Skeletal muscle satellite cell (primary cell): ENCODE results near the gene PRKRIP1. TPM values are rescaled to one million over a fixed set of nuclear protein-coding genes. Genes with fewer than 3 reads are reported as not detected.
"Not testable (repeated sequence)": the region's sequence is repeated elsewhere in the genome, so short reads cannot be mapped to it uniquely, and the experiment has no call there.

Experiments
- H3K27me3 ChIP-seq: 2 replicates; pipeline ENCODE4 v1.7.0; 2013; ENCODE audit warnings: low read length; ENCODE audit not compliant: control insufficient read depth, insufficient read depth
- H3K36me3 ChIP-seq: 2 replicates; pipeline ENCODE4 v1.7.0; 2013; ENCODE audit warnings: mild to moderate bottlenecking, control low read depth, low read length; ENCODE audit not compliant: insufficient read depth
- H3K4me1 ChIP-seq: 2 replicates; pipeline ENCODE4 v1.7.0; 2013; ENCODE audit warnings: low read length; ENCODE audit not compliant: control insufficient read depth, insufficient read depth
- H3K4me2 ChIP-seq: 2 replicates; pipeline ENCODE4 v1.7.0; 2013; ENCODE audit warnings: mild to moderate bottlenecking, low read length
- H3K4me3 ChIP-seq: 2 replicates; pipeline ENCODE4 v1.7.0; 2013; ENCODE audit warnings: low read length
- H3K9ac ChIP-seq: 2 replicates; pipeline ENCODE4 v1.7.0; 2013; ENCODE audit warnings: mild to moderate bottlenecking, low read depth, low read length, moderate library complexity
- H3K9me3 ChIP-seq: replicated peaks from 2 replicates; pipeline ENCODE4 v1.7.0; 2013; ENCODE audit warnings: mild to moderate bottlenecking, control low read depth, low read length
- total RNA-seq: library from RNA; depleted of rRNA; stranded (reverse); fragments of >200 nt; gene quantifications from 2 replicates; pipeline ENCODE4 v1.2.3, GENCODE V29; 2012; rRNA removed

Gene PRKRIP1
- total RNA-seq = 19.0 and 20.3 TPM in 2 replicates

GRCh38 chr7:102395873-102396709 is at the start of gene PRKRIP1:
Gene PRKRIP1, plus strand, starts transcription at chr7:102396363. Its CDS starts 49 bp downstream, at chr7:102396412.
- Histone ChIP-seq H3K9me3 (no peaks in the 10 kb centered on the region), H3K4me3 (peak within 1 kb of the TSS; percentile 95), H3K4me1 (peaks cover 5% of the 10 kb centered on the region), H3K4me2 (peak within 1 kb of the TSS; percentile 99), H3K27me3 (no peaks in the 10 kb centered on the region), H3K36me3 (peaks cover 34% of the 10 kb centered on the region), H3K9ac (peak within 1 kb of the TSS; percentile 93)

- H3K9me3 ChIP-seq, H3K36me3 ChIP-seq, H3K9ac ChIP-seq, H3K27me3 ChIP-seq, H3K4me3 ChIP-seq, H3K4me1 ChIP-seq, H3K4me2 ChIP-seq: not testable (repeated sequence)
Measured at GRCh38 chr7:102346983-102347382, 49.2 kb upstream of the PRKRIP1 start.

GRCh38 chr7:102356344-102356743 is 39.8 kb upstream of the PRKRIP1 start, which contains the start of gene SPDYE6:
Gene SPDYE6, minus strand, starts transcription at chr7:102356444. Its CDS starts 421 bp downstream, at chr7:102356023.
- H3K36me3 ChIP-seq, H3K9ac ChIP-seq, H3K4me1 ChIP-seq, H3K27me3 ChIP-seq, H3K9me3 ChIP-seq, H3K4me3 ChIP-seq, H3K4me2 ChIP-seq: not testable (repeated sequence)

- not testable (repeated sequence) for H3K27me3 ChIP-seq, H3K9me3 ChIP-seq, H3K36me3 ChIP-seq, H3K4me1 ChIP-seq
- H3K9ac ChIP-seq = peak overlapping the region; percentile 93
- peak overlapping the region; percentile 72 for H3K4me3 ChIP-seq
- peak overlapping the region; percentile 85 for H3K4me2 ChIP-seq
Measured at GRCh38 chr7:102363549-102364393, 32.4 kb upstream of the PRKRIP1 start.

- H3K36me3 ChIP-seq, H3K9me3 ChIP-seq, H3K27me3 ChIP-seq, H3K4me1 ChIP-seq: not testable (repeated sequence)
- H3K9ac ChIP-seq = peak overlapping the region; percentile 93
- H3K4me2 ChIP-seq = peak overlapping the region; percentile 73
- peak overlapping the region; percentile 72 for H3K4me3 ChIP-seq
Measured at GRCh38 chr7:102364394-102364886, 31.7 kb upstream of the PRKRIP1 start.

GRCh38 chr7:102365390-102365789 is 30.8 kb upstream of the PRKRIP1 start:
- not testable (repeated sequence) for H3K4me1 ChIP-seq, H3K27me3 ChIP-seq, H3K4me3 ChIP-seq, H3K36me3 ChIP-seq, H3K9me3 ChIP-seq, H3K9ac ChIP-seq
- peak overlapping the region; percentile 41 for H3K4me2 ChIP-seq

- not testable (repeated sequence) for H3K4me2 ChIP-seq, H3K27me3 ChIP-seq, H3K9me3 ChIP-seq, H3K9ac ChIP-seq, H3K4me3 ChIP-seq, H3K4me1 ChIP-seq, H3K36me3 ChIP-seq
Measured at GRCh38 chr7:102370038-102370437, 26.1 kb upstream of the PRKRIP1 start.

- H3K9me3 ChIP-seq, H3K27me3 ChIP-seq, H3K4me3 ChIP-seq, H3K9ac ChIP-seq, H3K4me2 ChIP-seq, H3K4me1 ChIP-seq, H3K36me3 ChIP-seq: not testable (repeated sequence)
Measured at GRCh38 chr7:102372796-102373195, 23.4 kb upstream of the PRKRIP1 start.

GRCh38 chr7:102376964-102377466 is 19.1 kb upstream of the PRKRIP1 start:
- H3K9me3 ChIP-seq = no peaks in the 10 kb centered on the region
- H3K4me2 ChIP-seq = no peak overlapping the region
- no peak overlapping the region for H3K9ac ChIP-seq
- H3K4me1 ChIP-seq = no peaks in the 10 kb centered on the region
- H3K36me3 ChIP-seq = peaks cover 13% of the 10 kb centered on the region
- H3K27me3 ChIP-seq = no peaks in the 10 kb centered on the region
- H3K4me3 ChIP-seq = no peak overlapping the region

- H3K36me3 ChIP-seq = peaks cover 16% of the 10 kb centered on the region
- not testable (repeated sequence) for H3K4me3 ChIP-seq
Measured at GRCh38 chr7:102380837-102381236, 15.3 kb upstream of the PRKRIP1 start.

GRCh38 chr7:102381696-102382425 is 14.3 kb upstream of the PRKRIP1 start:
- H3K4me2 ChIP-seq, H3K27me3 ChIP-seq, H3K9ac ChIP-seq, H3K9me3 ChIP-seq, H3K4me1 ChIP-seq, H3K4me3 ChIP-seq: not testable (repeated sequence)
- H3K36me3 ChIP-seq = peaks cover 20% of the 10 kb centered on the region

More at GRCh38 chr7:102380837-102381236, 15.3 kb upstream of the PRKRIP1 start:
- H3K27me3 ChIP-seq, H3K4me2 ChIP-seq, H3K9me3 ChIP-seq, H3K9ac ChIP-seq, H3K4me1 ChIP-seq: not testable (repeated sequence)
